ENCODE results near the gene ENO4. TPM values are rescaled to one million over a fixed set of nuclear protein-coding genes. Genes with fewer than 3 reads are reported as not detected.

Gene ENO4, protein sequence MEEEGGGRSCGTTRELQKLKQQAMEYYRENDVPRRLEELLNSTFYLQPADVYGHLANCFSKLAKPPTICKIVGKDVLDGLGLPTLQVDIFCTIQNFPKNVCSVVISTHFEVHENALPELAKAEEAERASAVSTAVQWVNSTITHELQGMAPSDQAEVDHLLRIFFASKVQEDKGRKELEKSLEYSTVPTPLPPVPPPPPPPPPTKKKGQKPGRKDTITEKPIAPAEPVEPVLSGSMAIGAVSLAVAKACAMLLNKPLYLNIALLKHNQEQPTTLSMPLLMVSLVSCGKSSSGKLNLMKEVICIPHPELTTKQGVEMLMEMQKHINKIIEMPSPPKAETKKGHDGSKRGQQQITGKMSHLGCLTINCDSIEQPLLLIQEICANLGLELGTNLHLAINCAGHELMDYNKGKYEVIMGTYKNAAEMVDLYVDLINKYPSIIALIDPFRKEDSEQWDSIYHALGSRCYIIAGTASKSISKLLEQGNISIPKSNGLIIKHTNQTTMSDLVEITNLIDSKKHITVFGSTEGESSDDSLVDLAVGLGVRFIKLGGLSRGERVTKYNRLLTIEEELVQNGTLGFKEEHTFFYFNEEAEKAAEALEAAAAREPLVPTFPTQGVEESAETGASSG
- 2.1 TPM for polyA plus RNA-seq (2012; ENCODE audit: insufficient read depth, insufficient read length)

DNA sequence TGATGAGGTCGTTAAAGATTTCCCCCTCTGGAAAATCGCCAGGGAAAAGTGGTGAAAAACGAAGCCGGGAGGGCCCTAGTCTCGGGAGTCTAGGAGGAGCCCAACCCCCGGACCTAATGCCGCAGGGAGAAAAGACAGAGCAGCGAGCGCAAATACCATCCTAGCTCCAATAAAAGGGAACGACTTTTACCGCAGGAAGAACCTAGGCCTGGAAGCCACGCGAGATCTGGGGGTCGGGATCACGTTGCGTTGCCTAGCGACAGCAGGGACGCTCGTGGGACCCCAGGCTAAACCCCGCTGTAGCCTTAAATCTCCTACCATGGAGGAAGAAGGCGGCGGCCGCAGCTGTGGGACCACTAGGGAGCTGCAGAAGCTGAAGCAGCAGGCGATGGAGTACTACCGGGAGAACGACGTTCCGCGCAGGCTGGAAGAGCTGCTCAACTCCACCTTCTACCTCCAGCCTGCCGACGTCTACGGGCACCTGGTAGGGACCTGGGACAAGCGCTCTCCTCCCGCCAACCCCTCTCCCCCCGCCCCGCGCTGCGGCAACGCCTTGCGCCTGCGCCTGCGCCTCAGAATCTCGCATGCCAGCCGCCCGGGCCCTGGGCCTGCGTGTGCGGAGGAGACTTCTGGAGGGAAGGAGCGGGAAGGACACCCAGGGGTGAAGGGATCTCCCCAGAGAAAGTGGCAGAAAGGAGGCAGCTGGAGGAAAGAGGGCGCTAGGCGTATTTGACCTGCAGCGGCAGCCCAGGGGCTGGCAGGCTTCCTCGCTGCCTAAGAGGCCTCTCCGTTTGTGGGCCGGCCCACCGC, at the start of gene ENO4:
ENO4 (plus strand) TSS at position 252 of the 810 bp plus-strand sequence; CDS start at position 320, 68 bp downstream.
- DNase-seq (ENCODE audit: low read depth, low spot score): no peak
- no peak within 1 kb of the TSS for H3K4me3 ChIP-seq (ENCODE audit: low read length)

DNA sequence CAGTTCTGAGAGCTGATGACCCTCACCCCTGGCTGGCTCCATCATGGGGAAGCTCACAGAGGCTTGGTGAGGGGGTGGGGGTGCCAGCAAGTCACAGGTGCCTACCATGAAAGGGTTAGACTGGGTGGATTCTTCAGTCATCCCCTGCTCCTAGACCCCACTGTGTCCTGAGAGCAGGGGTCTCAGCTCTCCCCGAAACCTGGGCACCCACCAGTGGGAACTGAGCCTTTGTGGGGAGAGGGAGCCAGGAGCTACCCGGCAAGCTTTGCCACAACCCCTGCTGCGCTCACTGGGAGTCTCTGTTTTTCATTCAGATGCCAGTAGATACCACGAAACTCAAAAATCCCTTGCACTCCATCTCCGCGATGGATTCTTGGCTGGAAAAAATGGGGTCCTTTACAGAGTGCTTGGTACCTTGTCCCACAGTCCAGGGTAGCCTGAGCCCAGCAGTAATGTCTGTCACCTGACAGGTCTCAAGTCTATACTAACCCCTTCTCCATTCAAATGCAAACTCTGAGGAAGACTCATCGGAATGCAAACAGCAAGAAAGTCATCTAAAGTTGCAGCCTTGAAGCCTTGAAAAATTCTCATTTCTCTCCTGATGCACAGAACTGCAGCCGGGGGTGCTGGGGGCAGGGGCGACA, 48.9 kb upstream of the ENO4 start:
- no peak overlapping the region for H3K4me3 ChIP-seq (ENCODE audit: low read length)
- DNase-seq (ENCODE audit: low read depth, low spot score): no peak

DNA sequence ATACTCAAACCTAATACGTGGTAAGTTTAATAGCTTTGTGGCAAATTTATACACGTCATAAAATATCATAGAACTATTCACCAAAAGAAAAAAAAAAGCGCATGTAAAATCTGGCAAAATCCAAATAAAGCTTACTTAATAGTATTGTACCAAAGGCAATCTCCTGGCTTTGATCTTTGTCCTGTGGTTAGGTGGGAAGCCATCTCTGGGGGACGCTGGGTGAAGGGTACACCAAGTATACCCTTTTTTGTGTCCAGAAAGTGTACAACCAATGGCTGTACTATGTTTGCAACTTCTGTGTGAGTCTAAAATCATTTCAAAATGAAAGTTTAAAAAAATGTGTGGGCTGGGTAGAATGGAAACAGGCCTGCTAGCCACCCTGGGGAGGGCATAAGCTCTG, 47.6 kb upstream of the ENO4 start:
- no peak for DNase-seq (ENCODE audit: low read depth, low spot score)
- no peak overlapping the region for H3K4me3 ChIP-seq (ENCODE audit: low read length)

DNA sequence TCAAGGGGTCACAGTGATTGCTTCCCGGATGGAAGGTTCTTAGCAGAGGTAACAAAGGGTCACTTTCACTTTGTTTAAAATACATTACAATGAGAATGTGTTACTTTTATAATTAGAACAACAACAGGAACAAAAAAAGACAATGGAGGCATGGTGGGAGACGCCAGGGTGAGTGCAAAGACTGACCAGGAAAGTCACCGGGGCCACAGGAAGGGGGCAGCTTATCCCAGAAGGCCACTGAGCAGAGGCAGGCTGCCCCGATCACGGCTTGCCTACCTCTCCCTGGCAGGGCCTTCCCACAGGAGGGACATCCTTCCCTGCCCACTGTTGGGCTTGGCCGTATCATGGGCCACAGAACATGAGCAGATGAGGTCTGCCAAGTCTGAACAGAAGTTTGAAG, 46.8 kb upstream of the ENO4 start:
- no peak overlapping the region for H3K4me3 ChIP-seq (ENCODE audit: low read length)
- no peak for DNase-seq (ENCODE audit: low read depth, low spot score)

DNA sequence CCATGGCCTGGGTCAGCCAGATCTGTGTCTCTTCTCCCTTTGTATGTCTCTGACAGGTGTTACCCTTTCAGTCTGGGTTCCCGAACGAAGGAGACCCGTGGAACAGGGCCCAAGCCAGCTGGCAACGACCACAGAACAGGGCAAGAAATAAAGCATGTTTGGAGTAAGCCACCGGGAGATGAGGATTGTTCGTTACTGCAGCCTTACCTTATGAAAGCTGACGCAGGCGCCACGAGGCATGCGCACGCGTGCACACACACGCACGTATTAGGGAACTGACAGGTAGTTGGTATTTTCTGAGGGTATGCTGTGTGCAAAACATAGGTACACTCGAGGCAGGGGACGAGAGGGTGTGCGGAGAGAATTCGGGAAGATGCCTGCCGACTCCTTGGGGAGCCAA, 46.4 kb upstream of the ENO4 start:
- DNase-seq (ENCODE audit: low read depth, low spot score): no peak
- no peak overlapping the region for H3K4me3 ChIP-seq (ENCODE audit: low read length)

DNA sequence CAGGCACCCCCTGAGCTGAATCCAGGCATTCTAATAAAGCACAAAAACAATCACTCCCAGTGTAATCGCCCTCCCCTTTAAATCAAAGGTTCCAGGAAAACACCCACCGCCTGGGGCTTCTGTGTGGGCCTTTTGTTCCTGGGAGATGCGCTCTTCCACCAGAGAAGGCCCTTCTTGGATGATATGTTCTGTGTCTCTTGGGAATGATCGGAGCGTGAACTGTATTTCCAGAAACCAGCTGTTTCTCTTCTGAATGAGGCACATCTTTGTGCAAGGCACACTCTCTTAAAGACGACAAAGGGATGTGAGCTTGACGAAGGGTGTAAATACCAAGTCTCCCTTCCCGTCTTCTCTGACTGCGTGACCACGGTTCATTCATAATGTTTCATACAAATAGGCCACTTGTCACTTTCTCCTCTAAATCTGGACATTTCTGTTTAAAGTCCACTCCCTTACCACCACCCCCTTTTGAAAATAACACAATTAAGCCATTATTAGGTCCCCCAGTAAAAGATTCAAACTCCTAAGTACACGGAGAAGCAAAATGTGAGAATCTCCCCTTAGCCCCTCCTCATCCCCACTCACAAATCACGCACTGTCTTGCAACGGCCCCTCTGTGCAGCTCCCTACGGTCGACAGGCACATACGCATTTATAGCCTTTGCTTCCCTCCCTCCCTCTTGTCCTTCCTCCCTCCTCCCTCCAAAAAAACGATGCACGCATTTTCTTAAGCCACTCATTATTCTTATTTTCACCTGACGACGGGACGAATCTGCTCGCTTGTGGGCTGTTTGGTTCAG, 45.6 kb upstream of the ENO4 start:
- H3K4me3 ChIP-seq (ENCODE audit: low read length): no peak overlapping the region
- DNase-seq (ENCODE audit: low read depth, low spot score): no peak

DNA sequence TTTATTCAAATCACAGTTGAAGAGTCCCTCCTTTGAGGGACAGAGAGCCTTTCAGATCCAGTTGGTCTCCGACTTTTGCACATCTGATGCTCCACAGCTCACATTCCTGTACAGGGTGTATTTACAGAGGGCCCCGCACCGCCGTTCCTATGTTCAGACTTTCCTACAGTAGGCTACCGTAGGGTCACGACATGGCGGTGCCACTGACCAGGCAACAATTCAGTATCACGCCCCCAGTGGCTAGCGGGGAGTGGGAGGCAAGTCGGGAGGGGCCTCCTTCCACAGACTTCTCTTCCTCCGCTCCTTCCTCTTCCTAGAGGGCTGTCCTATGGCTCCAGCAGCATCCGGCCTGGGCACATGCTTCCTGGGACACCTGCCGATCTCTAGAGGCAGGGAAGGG, 40.6 kb upstream of the ENO4 start:
- no peak overlapping the region for H3K4me3 ChIP-seq (ENCODE audit: low read length)
- no peak for DNase-seq (ENCODE audit: low read depth, low spot score)

DNA sequence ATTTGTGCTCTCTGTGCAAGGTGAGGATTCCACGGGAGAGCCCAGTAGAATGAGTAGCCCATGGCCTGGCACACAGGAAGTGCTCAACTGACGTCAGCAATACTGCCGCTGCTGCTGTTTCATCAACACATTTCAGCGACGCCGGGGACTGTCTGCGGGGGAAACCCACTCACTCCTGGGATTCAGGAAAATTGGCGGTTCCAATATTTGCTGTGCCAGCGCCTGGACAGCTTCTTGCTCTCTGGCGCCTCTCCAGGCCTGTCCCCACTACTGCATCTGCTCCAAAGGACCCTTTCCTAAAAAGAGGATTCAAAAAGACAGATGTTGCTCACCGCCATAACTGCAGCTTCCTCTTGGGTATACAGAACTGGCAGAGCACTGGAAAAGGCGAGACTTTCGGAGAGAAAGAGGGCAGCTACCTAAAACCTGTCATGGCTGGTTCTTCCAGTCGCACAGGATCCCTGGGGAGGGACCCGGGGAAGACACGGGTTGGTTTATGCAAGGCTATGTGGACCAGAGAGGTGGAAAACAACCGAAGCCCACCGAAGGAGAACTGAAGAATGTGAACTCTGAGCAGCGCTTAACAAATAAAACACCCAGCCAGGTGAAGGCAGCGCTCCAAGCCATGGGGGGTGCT, 39.7 kb upstream of the ENO4 start:
- DNase-seq (ENCODE audit: low read depth, low spot score): no peak
- H3K4me3 ChIP-seq (ENCODE audit: low read length): no peak overlapping the region

DNA sequence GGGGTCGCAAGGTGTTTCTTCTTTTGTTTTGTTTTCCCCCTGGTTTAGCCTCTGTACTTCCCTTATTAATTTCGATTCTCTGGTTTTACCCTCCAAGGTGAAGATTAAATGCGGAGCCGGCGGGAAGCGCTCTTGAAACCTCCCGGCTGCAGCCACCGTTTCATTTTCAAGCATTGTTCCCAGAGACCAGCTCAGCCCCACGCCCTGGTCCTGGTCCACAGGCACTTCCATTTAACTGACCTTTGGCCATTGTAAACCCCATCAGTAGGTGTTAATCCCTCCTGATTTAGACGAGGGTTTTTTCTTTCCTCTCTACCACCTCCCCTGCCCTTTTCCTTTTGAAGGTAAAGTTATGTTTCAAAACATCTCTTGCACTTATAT, 39.2 kb upstream of the ENO4 start:
- no peak for DNase-seq (ENCODE audit: low read depth, low spot score)
- no peak overlapping the region for H3K4me3 ChIP-seq (ENCODE audit: low read length)

DNA sequence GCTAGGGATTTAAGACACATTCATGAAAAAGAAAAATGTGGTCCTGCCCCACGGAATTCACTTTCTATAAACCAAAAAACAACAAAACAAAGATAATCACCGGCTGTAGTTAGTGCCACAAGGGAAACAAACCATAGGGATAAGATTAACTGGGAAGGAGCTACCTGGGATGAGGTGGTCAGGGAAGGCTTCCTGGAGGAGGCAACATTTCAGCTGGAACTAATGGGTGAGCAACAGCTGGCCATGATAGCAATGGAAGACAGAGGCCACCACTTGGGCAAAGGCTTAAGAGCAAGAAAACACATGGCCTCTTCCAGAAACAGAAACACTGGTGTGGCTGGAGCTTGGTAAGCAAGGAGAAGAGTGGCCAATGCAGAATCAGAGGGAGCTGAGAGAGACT, 38.4 kb upstream of the ENO4 start:
- no peak for DNase-seq (ENCODE audit: low read depth, low spot score)
- H3K4me3 ChIP-seq (ENCODE audit: low read length): no peak overlapping the region

DNA sequence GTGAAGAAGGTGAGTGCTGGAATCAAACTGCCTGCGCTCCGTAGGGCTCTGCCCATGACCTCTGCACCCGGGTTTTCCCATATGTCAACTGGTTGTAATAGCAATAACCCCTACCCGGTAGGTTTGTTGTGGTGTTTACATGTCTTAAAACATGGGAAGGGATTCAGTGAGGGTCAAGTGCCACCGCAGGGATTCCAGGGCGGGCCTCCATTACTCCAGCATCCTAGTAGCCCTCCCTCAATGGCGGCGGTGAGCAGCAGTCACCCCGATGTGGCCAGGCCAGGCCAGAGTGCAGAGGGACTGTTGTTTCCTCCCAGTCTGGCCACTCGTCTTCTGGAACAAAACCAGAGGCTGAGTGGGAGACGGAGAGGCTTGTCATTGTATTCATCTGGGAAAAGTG, 37.6 kb upstream of the ENO4 start:
- no peak for DNase-seq (ENCODE audit: low read depth, low spot score)

DNA sequence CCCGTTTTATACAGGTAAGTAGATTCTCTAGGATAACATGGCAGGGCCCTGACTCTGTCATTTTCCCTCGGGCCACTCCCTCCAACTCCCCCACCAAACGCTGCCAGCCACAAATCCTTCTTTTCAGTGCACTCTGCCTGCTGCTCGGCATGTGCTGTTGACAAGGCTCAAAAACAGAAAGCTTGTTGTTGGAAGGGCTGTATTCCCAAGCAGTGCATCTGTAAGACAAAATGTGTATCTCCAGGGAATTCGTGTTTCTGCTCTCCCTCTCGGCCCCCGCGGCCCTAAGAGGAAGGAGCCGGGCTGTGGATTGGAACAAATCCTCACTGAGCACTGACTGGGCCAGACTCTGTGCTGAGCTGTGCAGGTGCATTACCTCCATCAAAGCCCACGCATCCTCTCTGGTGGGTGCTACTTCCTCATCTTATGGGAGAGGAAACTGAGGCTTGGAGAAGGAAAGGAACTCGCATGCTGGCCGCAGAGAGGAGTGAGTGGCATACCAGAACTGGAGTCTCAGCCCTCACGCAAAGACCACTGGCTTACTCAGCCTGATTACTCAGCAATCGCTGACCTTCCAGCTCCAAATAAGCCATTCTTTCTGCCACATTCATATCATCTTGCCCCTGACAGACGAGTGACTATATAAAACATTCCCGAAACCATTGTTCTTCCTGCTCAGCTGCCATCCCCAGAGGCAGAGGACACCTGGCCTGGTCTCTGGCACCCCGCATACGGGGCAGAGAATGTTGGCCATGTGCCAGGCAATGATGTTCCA, 33.5 kb upstream of the ENO4 start:
- DNase-seq (ENCODE audit: low read depth, low spot score): no peak
- no peak overlapping the region for H3K4me3 ChIP-seq (ENCODE audit: low read length)

More for the DNA sequence above, 37.6 kb upstream of the ENO4 start:
- H3K4me3 ChIP-seq (ENCODE audit: low read length): no peak overlapping the region

DNA sequence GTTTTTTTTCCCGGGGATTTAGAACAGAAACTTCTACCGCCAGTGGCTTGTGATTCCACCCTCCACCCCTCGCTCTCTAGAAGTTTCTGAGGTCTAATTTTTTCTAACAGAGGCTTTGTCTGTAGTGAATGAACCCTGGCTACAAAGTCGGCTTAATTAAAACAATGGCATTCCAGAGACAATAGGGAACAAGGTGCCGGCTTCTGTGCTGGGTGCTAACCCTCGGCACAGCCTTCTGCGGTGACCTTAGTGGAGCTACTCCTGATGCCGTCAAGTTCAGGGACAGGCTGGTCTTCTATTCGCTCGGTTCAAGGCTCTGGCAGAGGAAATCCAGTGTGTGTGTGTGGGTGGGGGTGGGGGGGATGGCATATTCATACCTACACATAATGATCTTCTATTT, 32.1 kb upstream of the ENO4 start:
- no peak overlapping the region for H3K4me3 ChIP-seq (ENCODE audit: low read length)
- no peak for DNase-seq (ENCODE audit: low read depth, low spot score)

DNA sequence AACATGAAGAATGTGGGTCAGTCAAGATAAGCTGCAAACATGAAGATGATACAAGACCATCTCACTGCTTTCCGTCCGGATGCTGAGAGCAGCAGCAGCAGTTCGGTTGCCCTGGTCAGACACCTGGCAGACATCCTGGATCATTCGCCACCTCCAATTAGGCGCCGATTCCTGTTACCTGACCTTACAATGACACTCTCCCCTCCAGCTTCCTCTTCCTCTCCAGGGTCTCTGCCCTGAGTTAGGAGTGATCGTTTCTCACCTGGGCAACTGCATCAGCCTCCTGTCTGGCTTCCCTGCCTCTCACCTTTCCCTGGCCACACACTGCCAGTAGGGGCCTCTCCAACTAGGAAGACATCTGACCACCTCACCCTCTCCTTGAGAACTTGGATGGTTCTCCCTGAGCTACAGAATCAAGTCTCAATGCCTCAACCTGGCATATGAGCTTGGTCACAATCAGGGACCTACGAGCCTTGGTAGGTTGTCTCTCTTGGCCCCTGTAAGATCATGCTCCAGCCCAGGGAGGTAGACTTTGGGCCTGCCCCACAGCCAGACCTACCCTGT, 31.4 kb upstream of the ENO4 start:
- no peak overlapping the region for H3K4me3 ChIP-seq (ENCODE audit: low read length)
- no peak for DNase-seq (ENCODE audit: low read depth, low spot score)

DNA sequence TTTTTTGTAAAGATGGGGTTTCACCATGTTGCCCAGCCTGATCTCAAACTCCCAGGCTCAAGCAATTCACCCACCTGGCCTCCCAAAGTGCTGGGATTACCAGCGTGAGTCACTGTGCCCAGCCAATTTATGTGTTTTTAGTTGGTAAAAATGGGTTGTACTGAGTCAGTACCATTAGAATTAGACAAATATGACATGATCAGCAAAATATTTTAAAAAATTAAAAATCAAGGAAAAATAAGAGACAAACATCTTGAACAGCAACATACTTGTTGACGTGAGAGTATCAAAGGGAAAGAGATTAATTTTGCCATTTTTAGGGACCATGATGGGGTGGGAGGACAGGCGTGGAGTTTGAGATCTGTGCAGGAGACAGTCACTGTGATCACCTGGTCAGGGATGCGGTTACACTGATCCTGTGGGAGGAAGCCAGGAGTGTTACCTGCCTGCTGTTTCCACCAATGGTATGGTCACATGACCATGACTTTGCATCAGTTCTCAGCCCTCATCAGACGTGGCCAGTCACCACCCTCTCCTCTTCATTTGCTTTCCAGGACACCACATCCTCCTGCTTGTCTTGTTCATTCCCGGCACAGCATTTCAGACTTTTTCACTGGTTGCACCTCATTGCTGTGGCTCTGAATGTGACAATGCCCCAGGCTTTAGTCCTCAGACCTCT, 29.2 kb upstream of the ENO4 start:
- no peak for DNase-seq (ENCODE audit: low read depth, low spot score)
- H3K4me3 ChIP-seq (ENCODE audit: low read length): no peak overlapping the region

DNA sequence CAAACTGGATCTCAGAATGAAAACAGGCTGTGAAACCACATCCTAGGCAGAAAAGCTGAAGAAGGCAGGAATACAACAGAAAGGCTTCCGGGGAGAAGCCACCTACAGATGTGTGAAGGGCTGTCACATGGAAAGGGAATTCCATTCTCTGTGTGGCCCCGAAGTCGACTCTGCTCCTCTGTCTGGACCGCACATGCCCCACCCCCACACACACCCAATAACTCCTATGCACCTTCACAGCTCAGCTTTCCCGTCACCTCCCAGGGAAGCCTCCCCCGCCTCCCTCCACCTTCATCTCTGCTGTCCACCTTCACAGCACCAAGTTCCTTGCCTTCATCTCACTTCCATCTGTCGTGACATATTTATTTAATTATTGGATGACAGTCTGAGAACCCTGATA, 23.4 kb upstream of the ENO4 start:
- H3K4me3 ChIP-seq (ENCODE audit: low read length): no peak overlapping the region
- DNase-seq (ENCODE audit: low read depth, low spot score): no peak

DNA sequence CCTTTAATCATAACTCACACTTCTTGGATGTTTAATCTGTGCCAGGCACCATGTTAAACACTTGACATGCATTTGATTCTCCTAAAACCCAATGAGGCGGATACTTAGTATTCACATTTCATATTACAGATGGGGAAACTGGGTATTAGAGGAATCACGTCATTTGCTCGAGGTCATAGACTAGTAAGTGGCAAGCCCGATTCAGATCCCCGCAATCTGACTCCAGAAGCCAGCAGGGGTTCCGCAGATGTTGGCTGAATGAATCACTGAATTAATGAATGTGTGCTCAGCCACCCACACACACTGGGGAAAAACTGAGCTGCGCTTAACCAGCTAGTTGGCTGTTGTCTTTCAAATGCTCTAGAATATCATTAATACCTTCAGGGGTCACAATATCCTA, 22.5 kb upstream of the ENO4 start:
- no peak overlapping the region for H3K4me3 ChIP-seq (ENCODE audit: low read length)
- DNase-seq (ENCODE audit: low read depth, low spot score): no peak
